A549 treated with CORT108297 at 1 μM for 4 hours (cell line): Measurements from ENCODE around the gene CALR3. TPM values are rescaled to one million over a fixed set of nuclear protein-coding genes. Genes with fewer than 3 reads are reported as not detected.

Experiments
- total RNA-seq: library from RNA; stranded (reverse); fragments of 200-300 nt; extraction: Qiagen RNA extraction; gene quantifications from 5 replicates; pipeline ENCODE4 v1.2.3, GENCODE V29; 2022

CALR3 gene
- total RNA-seq, result not detected in 5 replicates

DNA sequence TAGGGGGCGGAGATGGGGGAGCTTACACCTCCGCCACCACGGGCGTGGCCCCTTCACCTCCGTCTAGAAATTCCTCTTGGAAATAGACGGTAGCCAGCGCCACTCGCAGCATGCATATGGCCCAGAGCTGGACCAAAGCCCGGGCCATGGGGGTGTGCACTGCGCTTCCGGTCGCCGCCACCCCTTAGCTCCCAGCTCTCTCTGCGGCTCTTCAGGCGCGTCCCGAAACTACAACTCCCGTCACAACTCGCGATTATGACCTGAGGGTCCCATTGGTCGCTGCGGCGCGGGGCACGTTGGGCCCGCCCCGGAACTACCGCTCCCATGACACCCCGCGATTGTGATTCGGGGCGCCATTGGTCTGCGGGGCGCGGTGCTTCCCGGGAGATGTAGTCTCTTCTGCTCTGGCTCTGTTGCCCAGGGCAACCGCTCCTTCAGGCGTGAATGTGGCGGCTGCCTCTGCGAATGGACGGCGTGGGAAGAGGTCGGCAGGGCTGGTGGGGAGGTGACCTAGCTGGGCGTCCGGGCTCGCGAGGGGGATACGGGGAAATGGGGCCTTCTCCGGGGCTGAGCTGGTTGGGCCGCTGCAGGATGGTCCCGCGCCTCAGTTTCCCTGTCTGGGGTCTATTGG is at the start of gene CALR3, which contains the start of gene C19orf44:
Gene CALR3 (minus strand): TSS at position 186 of the 631 bp plus-strand sequence. CDS start 38 bp downstream, at position 148.
Gene C19orf44 (plus strand): TSS at position 413 of the 631 bp plus-strand sequence. CDS start 4,399 bp downstream, outside the sequence.

DNA sequence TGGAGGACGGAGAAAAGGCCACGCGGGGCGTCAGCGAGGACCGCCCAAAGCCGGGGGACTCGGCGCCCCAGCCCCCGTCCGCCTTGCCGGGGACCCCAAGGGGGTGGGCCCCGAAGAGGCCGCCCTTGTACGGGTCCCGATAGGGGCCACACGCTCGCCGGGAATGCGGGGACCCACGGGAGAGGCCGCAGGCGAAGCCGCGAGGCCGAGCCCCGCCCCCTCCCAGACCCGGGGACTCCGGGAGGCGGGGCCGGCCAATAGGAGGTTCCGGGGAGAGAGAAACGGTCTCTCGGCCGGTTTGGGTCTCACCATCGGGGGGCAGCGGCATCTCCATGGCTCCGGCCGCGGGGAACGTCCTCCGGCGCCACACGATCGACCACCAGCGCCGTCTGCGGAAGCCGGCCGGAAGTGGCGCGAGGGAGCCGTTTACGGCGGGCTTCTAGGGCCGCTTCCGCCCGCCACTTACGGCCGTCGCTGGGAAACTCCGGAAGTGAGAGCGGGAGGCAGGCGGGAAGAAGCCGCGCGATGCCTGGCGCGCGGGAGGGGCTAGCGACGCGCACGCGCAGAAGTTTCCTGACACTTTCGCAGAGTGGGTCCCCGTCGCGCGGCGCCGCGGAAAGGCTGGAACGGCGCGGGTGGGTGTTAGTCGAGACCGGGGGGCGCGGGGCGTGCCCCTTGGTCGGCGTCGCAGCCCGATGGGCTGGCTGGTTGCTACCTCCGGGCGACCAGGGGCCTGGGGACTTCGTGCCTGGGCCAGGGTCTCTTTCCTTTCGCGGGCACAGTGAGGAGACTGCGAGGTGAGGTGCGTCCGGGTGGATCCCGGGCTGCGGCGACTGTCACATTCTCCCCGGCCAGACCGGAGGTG is 46.3 kb upstream of the CALR3 start, which contains the start of gene CHERP:
Gene CHERP (minus strand): TSS at position 393 of the 865 bp plus-strand sequence. CDS start 59 bp downstream, at position 334.

Other genes with a start within 250 kb of the CALR3 start
- gene KLF2, start 171.3 kb downstream of the CALR3 start, total RNA-seq, result 15.9 to 26.8 TPM (median 24.3 TPM) in 5 replicates
- gene EPS15L1, start 24.2 kb downstream of the CALR3 start, total RNA-seq, result 14.4 to 16.5 TPM (median 16.3 TPM) in 5 replicates
- gene C19orf44, start 227 bp upstream of the CALR3 start, total RNA-seq, result 2.7 to 3.4 TPM (median 3.3 TPM) in 5 replicates
- 27.7 to 33.4 TPM (median 31.9 TPM) in 5 replicates for gene CHERP, start 46.3 kb upstream of the CALR3 start, total RNA-seq
- 17.9 to 21.3 TPM (median 19.1 TPM) in 5 replicates for gene SLC35E1, start 76.2 kb upstream of the CALR3 start, total RNA-seq
- 3.5 to 6.0 TPM (median 5.1 TPM) in 5 replicates for gene MED26, start 132.0 kb upstream of the CALR3 start, total RNA-seq
- 68.0 to 85.7 TPM (median 73.9 TPM) in 5 replicates for gene SMIM7, start 164.0 kb upstream of the CALR3 start, total RNA-seq
- 1.2 to 1.5 TPM (median 1.3 TPM) in 5 replicates for gene TMEM38A, start 165.0 kb upstream of the CALR3 start, total RNA-seq
- gene NWD1, start 223.7 kb upstream of the CALR3 start, total RNA-seq, result not detected in 5 replicates